Cardiac muscle cell (in vitro differentiated cells and primary cell): ENCODE data around the gene PSMC6. TPM values are rescaled to one million over a fixed set of nuclear protein-coding genes. Genes with fewer than 3 reads are reported as not detected.
"Not testable (repeated sequence)": the region's sequence is repeated elsewhere in the genome, so short reads cannot be mapped to it uniquely, and the experiment has no call there.

Experiments
- DNase-seq, 2 donors: peaks; one replicate each; pipeline versions ENCODE4 v3.0.0 to v3.0.0-alpha.2; 2010 to 2017; ENCODE audit warnings: low read depth in 1 of 2, low spot score in 1 of 2
- H3K27ac ChIP-seq: fragments of 200-600 bp; sonication (generic); 2 replicates; pipeline ENCODE4 v1.5.1; 2016
- H3K27me3 ChIP-seq: fragments of 200-600 bp; sonication (generic); 2 replicates; pipeline ENCODE4 v1.6.0; 2016; ENCODE audit warnings: control low read depth
- H3K36me3 ChIP-seq: fragments of 200-600 bp; sonication (generic); 2 replicates; pipeline ENCODE4 v1.5.1; 2016; ENCODE audit warnings: control low read depth
- H3K4me1 ChIP-seq: fragments of 200-600 bp; sonication (generic); 2 replicates; pipeline ENCODE4 v1.8.1; 2017; ENCODE audit warnings: low read depth, mild to moderate bottlenecking, mixed run types
- H3K4me3 ChIP-seq: fragments of 200-600 bp; sonication (generic); 2 replicates; pipeline ENCODE4 v1.5.1; 2016; ENCODE audit warnings: mild to moderate bottlenecking
- H3K9me3 ChIP-seq: fragments of 200-600 bp; sonication (generic); 2 replicates; pipeline ENCODE4 v1.5.1; 2017; ENCODE audit warnings: low read depth, mild to moderate bottlenecking, control low read depth
- polyA plus RNA-seq: library from polyadenylated mRNA; unstranded; fragments of >200 nt; fragmentation: Nextera tagmentation; extraction: Ambion mirVana; gene quantifications from 2 replicates; pipeline ENCODE4 v1.2.1, GENCODE V29; 2016
- total RNA-seq: library from RNA; depleted of rRNA; stranded (reverse); fragments of >200 nt; gene quantifications from 2 replicates; pipeline ENCODE4 v1.2.3, GENCODE V29; 2016
- TF ChIP-seq, protein P1 (sequence below): IDR thresholded peaks from 2 replicates; pipeline ENCODE4 v1.5.1; 2012; ENCODE audit warnings: low read depth, mild to moderate bottlenecking, low read length

Gene PSMC6
- total and polyA plus RNA-seq, 2 experiments from 2014 or later, result 135 to 151 TPM

GRCh38 chr14:52723514-52724359 is 16.7 kb downstream of the PSMC6 start:
- H3K9me3 ChIP-seq, result no peaks in the 10 kb centered on the region
- no peak for DNase-seq
- no peaks in the 10 kb centered on the region for H3K27me3 ChIP-seq
- TF ChIP-seq, protein P1, sequence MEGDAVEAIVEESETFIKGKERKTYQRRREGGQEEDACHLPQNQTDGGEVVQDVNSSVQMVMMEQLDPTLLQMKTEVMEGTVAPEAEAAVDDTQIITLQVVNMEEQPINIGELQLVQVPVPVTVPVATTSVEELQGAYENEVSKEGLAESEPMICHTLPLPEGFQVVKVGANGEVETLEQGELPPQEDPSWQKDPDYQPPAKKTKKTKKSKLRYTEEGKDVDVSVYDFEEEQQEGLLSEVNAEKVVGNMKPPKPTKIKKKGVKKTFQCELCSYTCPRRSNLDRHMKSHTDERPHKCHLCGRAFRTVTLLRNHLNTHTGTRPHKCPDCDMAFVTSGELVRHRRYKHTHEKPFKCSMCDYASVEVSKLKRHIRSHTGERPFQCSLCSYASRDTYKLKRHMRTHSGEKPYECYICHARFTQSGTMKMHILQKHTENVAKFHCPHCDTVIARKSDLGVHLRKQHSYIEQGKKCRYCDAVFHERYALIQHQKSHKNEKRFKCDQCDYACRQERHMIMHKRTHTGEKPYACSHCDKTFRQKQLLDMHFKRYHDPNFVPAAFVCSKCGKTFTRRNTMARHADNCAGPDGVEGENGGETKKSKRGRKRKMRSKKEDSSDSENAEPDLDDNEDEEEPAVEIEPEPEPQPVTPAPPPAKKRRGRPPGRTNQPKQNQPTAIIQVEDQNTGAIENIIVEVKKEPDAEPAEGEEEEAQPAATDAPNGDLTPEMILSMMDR, result no peak
- no peak overlapping the region for H3K4me3 ChIP-seq
- H3K27ac ChIP-seq, result peak overlapping the region; percentile 41
- H3K4me1 ChIP-seq, result no peaks in the 10 kb centered on the region
- peaks cover 82% of the 10 kb centered on the region for H3K36me3 ChIP-seq

- H3K4me3 ChIP-seq, result no peak overlapping the region
- TF ChIP-seq, protein P1, result no peak
- H3K4me1 ChIP-seq, result peaks cover under 1% of the 10 kb centered on the region
- peaks cover 78% of the 10 kb centered on the region for H3K36me3 ChIP-seq
- no peaks in the 10 kb centered on the region for H3K9me3 ChIP-seq
- H3K27ac ChIP-seq, result peak overlapping the region; percentile 41
- H3K27me3 ChIP-seq, result no peaks in the 10 kb centered on the region
- DNase-seq, result no peak
These were observed 17.3 kb downstream of the PSMC6 start for GRCh38 chr14:52724360-52724644.

DNA sequence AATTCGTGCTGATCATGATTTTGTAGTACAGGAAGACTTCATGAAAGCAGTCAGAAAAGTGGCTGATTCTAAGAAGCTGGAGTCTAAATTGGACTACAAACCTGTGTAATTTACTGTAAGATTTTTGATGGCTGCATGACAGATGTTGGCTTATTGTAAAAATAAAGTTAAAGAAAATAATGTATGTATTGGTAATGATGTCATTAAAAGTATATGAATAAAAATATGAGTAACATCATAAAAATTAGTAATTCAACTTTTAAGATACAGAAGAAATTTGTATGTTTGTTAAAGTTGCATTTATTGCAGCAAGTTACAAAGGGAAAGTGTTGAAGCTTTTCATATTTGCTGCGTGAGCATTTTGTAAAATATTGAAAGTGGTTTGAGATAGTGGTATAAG is 20.5 kb downstream of the PSMC6 start:
- not testable (repeated sequence) for H3K4me3 ChIP-seq, H3K27ac ChIP-seq, H3K4me1 ChIP-seq, H3K9me3 ChIP-seq, H3K27me3 ChIP-seq, DNase-seq
- H3K36me3 ChIP-seq, result peaks cover 52% of the 10 kb centered on the region

- not testable (repeated sequence) for H3K4me3 ChIP-seq, H3K9me3 ChIP-seq, H3K27me3 ChIP-seq, H3K4me1 ChIP-seq, DNase-seq
- H3K27ac ChIP-seq, result peak overlapping the region; percentile 56
- peaks cover 37% of the 10 kb centered on the region for H3K36me3 ChIP-seq
These were observed 22.0 kb downstream of the PSMC6 start for GRCh38 chr14:52729035-52729434.

DNA sequence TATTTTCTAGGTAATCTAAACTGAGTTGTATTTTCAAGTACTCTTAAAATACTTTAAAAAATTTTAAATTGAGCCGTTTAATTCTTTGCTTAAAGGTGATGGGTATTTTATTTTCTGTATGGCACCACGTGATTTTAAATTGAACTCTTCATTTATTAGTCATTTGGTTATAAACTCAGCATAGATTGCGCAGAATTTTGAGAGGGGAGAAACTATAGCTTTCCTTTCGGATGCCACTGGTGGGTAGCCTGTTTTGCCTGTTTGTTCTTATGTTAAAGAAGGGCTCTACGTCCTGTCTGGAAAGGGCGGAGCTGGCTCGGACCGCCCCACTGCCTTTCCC is 22.6 kb downstream of the PSMC6 start:
- peaks cover 32% of the 10 kb centered on the region for H3K36me3 ChIP-seq
- no peaks in the 10 kb centered on the region for H3K9me3 ChIP-seq
- no peak for DNase-seq
- H3K4me3 ChIP-seq, result peak overlapping the region; percentile 7
- peak overlapping the region; percentile 56 for H3K27ac ChIP-seq
- TF ChIP-seq, protein P1, result no peak
- peaks cover 8% of the 10 kb centered on the region for H3K4me1 ChIP-seq
- H3K27me3 ChIP-seq, result no peaks in the 10 kb centered on the region

GRCh38 chr14:52729925-52730708 is 23.1 kb downstream of the PSMC6 start, which contains the start of gene STYX:
STYX (plus strand) TSS chr14:52730166; CDS start chr14:52730475, 309 bp downstream.
- Histone ChIP-seq H3K4me3 (peak within 1 kb of the TSS; percentile 79), H3K27me3 (no peaks in the 10 kb centered on the region), H3K9me3 (no peaks in the 10 kb centered on the region), H3K36me3 (peaks cover 26% of the 10 kb centered on the region), H3K4me1 (peaks cover 8% of the 10 kb centered on the region), H3K27ac (peak within 1 kb of the TSS; percentile 86)
- TF ChIP-seq, protein P1, result no peak
- peak; percentile 99 for DNase-seq
